Mesendoderm (in vitro differentiated cells): ENCODE data around the gene CASP9.

Experiments used
- DNase-seq: peaks from one replicate; pipeline ENCODE4 v3.0.0; 2013
- H2AK5ac ChIP-seq: 2 replicates; pipeline ENCODE4 v1.6.1; 2013; ENCODE audit warnings: low read length, inconsistent platforms
- H2BK120ac ChIP-seq: 2 replicates; pipeline ENCODE4 v1.6.1; 2013; ENCODE audit warnings: low read depth, mild to moderate bottlenecking, low read length, moderate library complexity, mixed read lengths
- H2BK15ac ChIP-seq: replicated peaks from 2 replicates; pipeline ENCODE4 v1.6.1; 2013; ENCODE audit warnings: low read depth, mild to moderate bottlenecking, moderate library complexity
- H2BK5ac ChIP-seq: 2 replicates; pipeline ENCODE4 v1.6.1; 2013; ENCODE audit warnings: low read length, inconsistent platforms
- H3K18ac ChIP-seq: 2 replicates; pipeline ENCODE4 v1.6.1; 2013; ENCODE audit warnings: mild to moderate bottlenecking, low read length, mixed read lengths
- H3K23ac ChIP-seq: one replicate; pipeline ENCODE4 v1.6.1; 2013; ENCODE audit warnings: low read length
- H3K27ac ChIP-seq: 2 replicates; pipeline ENCODE4 v1.5.1; 2013; ENCODE audit warnings: low read depth, mild to moderate bottlenecking, inconsistent platforms, low read length, moderate library complexity
- H3K27me3 ChIP-seq: 2 replicates; pipeline ENCODE4 v1.6.1; 2013; ENCODE audit warnings: low read length, control low read depth, mild to moderate bottlenecking, inconsistent platforms; ENCODE audit not compliant: insufficient read depth, poor library complexity
- H3K36me3 ChIP-seq: 2 replicates; pipeline ENCODE4 v1.6.1; 2013; ENCODE audit warnings: low read length, inconsistent platforms; ENCODE audit not compliant: control insufficient read depth, insufficient read depth
- H3K4ac ChIP-seq: one replicate; pipeline ENCODE4 v1.6.1; 2013; ENCODE audit warnings: low read depth, mild to moderate bottlenecking, low read length, moderate library complexity
- H3K4me1 ChIP-seq: 2 replicates; pipeline ENCODE4 v1.6.1; 2013; ENCODE audit warnings: low read depth, low read length, inconsistent platforms; ENCODE audit not compliant: control insufficient read depth
- H3K4me2 ChIP-seq: 2 replicates; pipeline ENCODE4 v1.6.1; 2013; ENCODE audit warnings: low read length
- H3K4me3 ChIP-seq: 2 replicates; pipeline ENCODE4 v1.5.1; 2013; ENCODE audit warnings: mild to moderate bottlenecking, low read length
- H3K56ac ChIP-seq: one replicate; pipeline ENCODE4 v1.6.1; 2013; ENCODE audit warnings: low read length
- H3K79me1 ChIP-seq: 2 replicates; pipeline ENCODE4 v1.6.1; 2013; ENCODE audit warnings: low read length, inconsistent platforms
- H3K79me2 ChIP-seq: 2 replicates; pipeline ENCODE4 v1.6.1; 2013; ENCODE audit warnings: mild to moderate bottlenecking, low read length; ENCODE audit not compliant: control insufficient read depth, insufficient read depth
- H3K9ac ChIP-seq: 2 replicates; pipeline ENCODE4 v1.6.1; 2013; ENCODE audit warnings: low read length, inconsistent platforms
- H4K5ac ChIP-seq: one replicate; pipeline ENCODE4 v1.6.1; 2013; ENCODE audit warnings: low read length
- H4K8ac ChIP-seq: one replicate; pipeline ENCODE4 v1.6.1; 2013; ENCODE audit warnings: low read depth, mild to moderate bottlenecking, control low read depth, low read length, moderate library complexity
- WGBS: extraction: QIAGEN DNeasy Blood & Tissue Kit; methylation state at CpG from one replicate; pipeline ENCODE4 v1.1.7; 2013; ENCODE audit warnings: low lambda C conversion rate, missing lambda C conversion rate; ENCODE audit not compliant: insufficient coverage; ENCODE audit errors: extremely low coverage; 5-methylcytosine and 5-hydroxymethylcytosine counted together

CASP9 gene

DNA sequence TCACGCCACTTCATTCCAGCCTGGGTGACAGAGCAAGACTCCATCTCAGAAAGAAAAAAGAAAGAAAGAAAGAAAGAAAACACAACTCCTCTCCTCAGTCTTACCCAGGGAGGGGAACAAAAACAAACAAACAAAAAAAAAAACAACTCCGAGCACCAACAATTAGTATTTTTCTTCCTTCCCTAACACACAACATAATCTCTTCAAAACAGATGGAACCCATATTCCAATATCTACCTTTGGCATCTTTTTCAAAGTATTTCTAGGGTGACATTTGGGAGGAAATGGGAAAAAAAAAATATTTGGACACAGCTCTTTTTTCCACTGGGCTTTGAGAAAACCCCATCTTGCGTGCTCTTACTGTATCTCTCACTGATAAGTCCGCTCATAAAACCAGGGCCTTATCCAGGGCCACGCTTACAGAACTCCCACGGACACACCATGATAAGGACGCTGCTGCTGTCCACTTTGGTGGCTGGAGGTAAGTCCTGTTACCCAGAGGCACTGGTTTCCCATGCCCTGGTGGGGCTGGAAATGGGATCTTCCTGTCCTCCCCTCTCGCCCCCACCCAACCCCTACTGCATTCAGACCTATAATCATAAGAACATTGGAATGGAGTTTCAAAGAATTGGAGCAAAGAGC lies 67.6 kb downstream of the CASP9 start, which contains the start of gene CELA2A:
TSS of gene CELA2A (plus strand) at position 420 of the 642 bp plus-strand sequence. CDS start at position 442, 22 bp downstream.
- Histone ChIP-seq H3K4me2 (no peak within 1 kb of the TSS), H4K5ac (no peak within 1 kb of the TSS), H3K4me1 (no peaks in the 10 kb centered on the region)

DNA sequence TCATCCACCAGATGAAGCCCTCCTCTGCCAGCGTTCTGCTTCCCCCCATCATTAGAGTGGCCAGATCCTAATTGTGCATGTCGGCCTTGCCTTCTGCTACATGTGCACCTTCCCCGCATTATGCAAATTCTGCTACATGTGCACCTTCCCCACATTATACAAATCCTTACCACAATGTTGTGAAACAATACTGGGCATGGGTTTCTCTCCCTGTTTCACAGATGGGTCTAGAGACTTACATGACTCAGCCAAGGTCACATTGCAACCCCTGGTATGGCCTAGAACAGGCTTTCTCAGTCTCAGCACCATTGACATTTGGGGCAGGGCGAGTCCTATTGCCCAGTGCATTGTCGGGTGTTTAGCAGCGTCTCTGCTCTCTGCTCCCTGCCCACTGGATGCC lies 68.5 kb downstream of the CASP9 start:
- Histone ChIP-seq H2BK120ac (no peak overlapping the region), H3K4me2 (no peak overlapping the region), H3K23ac (no peak overlapping the region), H3K27ac (no peak overlapping the region), H3K27me3 (no peaks in the 10 kb centered on the region), H3K36me3 (no peaks in the 10 kb centered on the region), H3K18ac (no peak overlapping the region), H2AK5ac (no peak overlapping the region), H3K79me2 (no peaks in the 10 kb centered on the region), H3K9ac (no peak overlapping the region), H2BK5ac (no peak overlapping the region), H4K8ac (no peak overlapping the region), H3K4me3 (no peak overlapping the region), H3K4ac (no peak overlapping the region), H2BK15ac (no peak overlapping the region), H3K56ac (no peak overlapping the region), H3K4me1 (no peaks in the 10 kb centered on the region), H4K5ac (no peak overlapping the region), H3K79me1 (no peaks in the 10 kb centered on the region)
- no peak for DNase-seq
- WGBS = no CpG with 5 or more reads among the region's 6 CpGs

More for the DNA sequence above, 67.6 kb downstream of the CASP9 start, which contains the start of gene CELA2A:
- H3K23ac ChIP-seq = no peak within 1 kb of the TSS
- H3K79me1 ChIP-seq = no peaks in the 10 kb centered on the region
- no peak for DNase-seq
- no peak within 1 kb of the TSS for H3K4me3 ChIP-seq
- no peak within 1 kb of the TSS for H3K18ac ChIP-seq
- H3K27me3 ChIP-seq = no peaks in the 10 kb centered on the region
- no peak within 1 kb of the TSS for H3K9ac ChIP-seq
- H3K79me2 ChIP-seq = no peaks in the 10 kb centered on the region
- no peak within 1 kb of the TSS for H2BK5ac ChIP-seq
- WGBS = no CpG with 5 or more reads among the region's 8 CpGs
- H4K8ac ChIP-seq = no peak within 1 kb of the TSS
- no peak within 1 kb of the TSS for H3K27ac ChIP-seq
- no peak within 1 kb of the TSS for H2AK5ac ChIP-seq
- no peak within 1 kb of the TSS for H2BK15ac ChIP-seq
- no peak within 1 kb of the TSS for H3K4ac ChIP-seq
- H2BK120ac ChIP-seq = no peak within 1 kb of the TSS
- no peaks in the 10 kb centered on the region for H3K36me3 ChIP-seq
- H3K56ac ChIP-seq = no peak within 1 kb of the TSS

DNA sequence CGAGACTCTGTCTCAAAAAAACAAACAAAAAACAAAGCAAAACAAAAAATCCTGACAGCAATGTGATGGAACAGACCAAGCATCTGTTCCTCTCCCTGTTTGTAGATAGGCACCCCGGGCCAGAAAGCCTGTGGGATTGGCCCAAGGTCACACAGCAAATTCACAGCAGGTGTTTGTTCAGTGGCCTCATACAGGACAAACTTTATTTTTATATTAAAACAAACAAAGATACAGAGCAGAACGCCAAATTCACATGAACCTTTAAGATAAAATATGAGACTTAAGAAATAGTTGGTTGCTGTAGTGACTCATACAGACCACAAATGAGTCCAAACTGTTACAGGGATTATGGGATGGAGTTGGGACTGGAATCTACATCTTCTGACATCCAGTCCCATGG lies 69.8 kb downstream of the CASP9 start:
- no peaks in the 10 kb centered on the region for H3K79me2 ChIP-seq
- H2BK15ac ChIP-seq = no peak overlapping the region
- no peak overlapping the region for H3K23ac ChIP-seq
- no peak overlapping the region for H3K4me2 ChIP-seq
- H3K27ac ChIP-seq = no peak overlapping the region
- no CpG with 5 or more reads among the region's 3 CpGs for WGBS
- H3K79me1 ChIP-seq = no peaks in the 10 kb centered on the region
- no peak overlapping the region for H3K4ac ChIP-seq
- DNase-seq = no peak
- H3K18ac ChIP-seq = no peak overlapping the region
- no peaks in the 10 kb centered on the region for H3K4me1 ChIP-seq
- H4K8ac ChIP-seq = no peak overlapping the region
- H3K56ac ChIP-seq = no peak overlapping the region
- no peak overlapping the region for H3K9ac ChIP-seq
- no peak overlapping the region for H2BK5ac ChIP-seq
- H3K27me3 ChIP-seq = no peaks in the 10 kb centered on the region
- no peak overlapping the region for H2BK120ac ChIP-seq
- no peaks in the 10 kb centered on the region for H3K36me3 ChIP-seq
- no peak overlapping the region for H3K4me3 ChIP-seq
- H4K5ac ChIP-seq = no peak overlapping the region
- no peak overlapping the region for H2AK5ac ChIP-seq

DNA sequence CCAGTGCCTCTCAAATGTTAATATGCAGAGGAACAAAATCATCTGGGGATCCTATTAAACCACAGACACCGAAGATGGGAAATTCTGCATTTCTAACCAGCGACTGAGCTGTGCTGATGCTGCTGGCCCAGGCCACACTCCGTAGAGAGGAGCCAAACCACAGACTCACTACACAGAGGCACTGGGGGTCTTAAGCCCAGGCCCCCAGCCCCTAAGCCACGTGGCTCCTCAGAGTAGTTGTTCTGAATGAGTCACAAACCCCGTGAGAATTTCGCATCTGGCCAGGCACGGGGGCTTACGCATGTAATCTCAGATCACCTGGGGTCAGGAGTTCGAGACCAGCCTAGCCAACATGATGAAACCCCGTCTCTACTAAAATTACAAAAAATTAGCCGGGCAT lies 70.3 kb downstream of the CASP9 start:
- Histone ChIP-seq H3K56ac (no peak overlapping the region), H3K23ac (no peak overlapping the region), H3K79me1 (no peaks in the 10 kb centered on the region), H3K4me3 (no peak overlapping the region), H4K5ac (no peak overlapping the region), H2BK120ac (no peak overlapping the region), H3K18ac (no peak overlapping the region), H4K8ac (no peak overlapping the region), H3K79me2 (no peaks in the 10 kb centered on the region), H2AK5ac (no peak overlapping the region), H2BK5ac (no peak overlapping the region), H3K4me1 (no peaks in the 10 kb centered on the region), H3K9ac (no peak overlapping the region), H3K4ac (no peak overlapping the region), H3K27me3 (no peaks in the 10 kb centered on the region), H2BK15ac (no peak overlapping the region), H3K4me2 (no peak overlapping the region), H3K27ac (no peak overlapping the region), H3K36me3 (no peaks in the 10 kb centered on the region)
- no CpG with 5 or more reads among the region's 11 CpGs for WGBS
- DNase-seq = no peak

DNA sequence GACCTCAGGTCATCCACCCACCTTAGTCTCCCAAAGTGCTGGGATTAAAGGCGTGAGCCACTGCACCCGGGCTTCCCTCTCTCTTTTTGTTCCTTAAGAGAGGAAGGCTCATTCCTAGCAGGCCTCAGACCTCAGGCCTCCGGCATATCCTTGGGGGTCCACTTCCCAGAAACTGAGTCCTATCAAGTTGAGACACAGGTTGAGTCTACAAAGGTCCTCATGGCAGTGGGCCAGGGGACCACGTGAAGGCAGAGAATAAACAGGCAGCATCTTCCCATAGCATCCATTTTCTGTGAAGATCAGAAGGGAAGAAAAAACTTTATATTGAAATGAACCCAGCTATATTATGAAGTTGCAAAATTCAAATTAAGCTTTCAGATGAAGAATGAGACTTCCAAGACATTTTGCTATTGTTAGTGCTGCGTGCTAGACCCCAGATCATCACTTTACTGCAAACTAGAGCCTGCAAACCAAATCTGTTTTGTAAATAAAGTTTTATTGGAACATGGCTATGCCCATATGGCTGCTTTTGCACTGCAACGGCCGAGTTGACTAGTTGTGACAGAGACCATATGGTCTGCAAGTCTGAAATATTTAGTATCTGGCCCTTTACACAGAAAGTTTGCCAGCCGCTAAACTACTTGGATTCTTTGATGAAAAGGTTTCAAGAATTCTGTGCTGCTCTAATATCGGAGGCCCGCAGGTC lies 71.0 kb downstream of the CASP9 start:
- Histone ChIP-seq H3K4me1 (no peaks in the 10 kb centered on the region), H3K23ac (no peak overlapping the region)
- no CpG with 5 or more reads among the region's 10 CpGs for WGBS

More for the DNA sequence above, 71.0 kb downstream of the CASP9 start:
- H2AK5ac ChIP-seq = no peak overlapping the region
- H3K27ac ChIP-seq = no peak overlapping the region
- H3K4me2 ChIP-seq = no peak overlapping the region
- H2BK5ac ChIP-seq = no peak overlapping the region
- no peak overlapping the region for H3K9ac ChIP-seq
- H3K4ac ChIP-seq = no peak overlapping the region
- H3K36me3 ChIP-seq = no peaks in the 10 kb centered on the region
- H4K5ac ChIP-seq = no peak overlapping the region
- no peak overlapping the region for H2BK15ac ChIP-seq
- H3K18ac ChIP-seq = no peak overlapping the region
- no peaks in the 10 kb centered on the region for H3K27me3 ChIP-seq
- H3K79me1 ChIP-seq = no peaks in the 10 kb centered on the region
- no peak overlapping the region for H2BK120ac ChIP-seq
- H3K79me2 ChIP-seq = no peaks in the 10 kb centered on the region
- no peak overlapping the region for H4K8ac ChIP-seq
- no peak for DNase-seq
- H3K56ac ChIP-seq = no peak overlapping the region
- no peak overlapping the region for H3K4me3 ChIP-seq
